GM21786 (cell line): ENCODE results near the gene ZNF669.

Source experiments
- ATAC-seq: cut with Tn5 transposase; IDR thresholded peaks from one replicate; pipeline ENCODE4 v1.9.1; 2021; ENCODE audit not compliant: unreplicated experiment

The ZNF669 gene

DNA sequence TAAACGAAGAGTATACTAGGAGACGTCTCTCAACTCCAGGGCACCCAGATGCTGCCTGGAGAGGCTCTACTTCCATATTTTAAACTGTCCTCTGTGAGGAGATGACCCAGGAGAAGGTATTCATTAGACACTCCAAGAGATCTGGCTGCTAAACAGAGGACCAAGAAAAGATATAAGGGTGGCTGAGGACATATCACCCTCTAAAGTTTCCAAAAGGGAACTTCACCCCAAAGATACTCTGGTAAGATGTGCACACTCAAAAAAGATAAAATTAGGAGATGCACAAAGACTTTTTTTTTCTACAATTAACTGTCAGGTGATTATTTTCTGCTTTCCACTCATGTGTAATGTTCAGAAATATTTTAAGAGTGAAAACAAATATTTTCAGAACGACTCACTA, 26.9 kb downstream of the ZNF669 start:
- ATAC-seq, result no peak

DNA sequence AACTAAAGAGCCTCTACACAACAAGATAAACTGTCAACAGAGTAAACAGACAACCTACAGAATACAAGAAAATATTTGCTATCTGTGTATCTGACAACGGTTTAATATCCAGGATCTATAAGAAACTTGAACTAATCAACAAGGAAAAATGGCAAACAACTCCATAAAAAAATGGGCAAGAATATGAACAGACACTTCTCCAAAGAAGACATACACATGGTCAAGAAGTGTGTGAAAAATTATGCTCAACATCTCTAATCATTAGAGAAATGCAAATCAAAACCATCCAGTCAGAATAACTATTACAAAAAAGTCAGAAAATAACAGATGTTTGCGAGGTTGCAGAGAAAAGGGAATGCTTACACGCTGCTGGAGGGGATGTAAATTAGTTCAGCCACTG, 33.5 kb downstream of the ZNF669 start:
- no peak for ATAC-seq

DNA sequence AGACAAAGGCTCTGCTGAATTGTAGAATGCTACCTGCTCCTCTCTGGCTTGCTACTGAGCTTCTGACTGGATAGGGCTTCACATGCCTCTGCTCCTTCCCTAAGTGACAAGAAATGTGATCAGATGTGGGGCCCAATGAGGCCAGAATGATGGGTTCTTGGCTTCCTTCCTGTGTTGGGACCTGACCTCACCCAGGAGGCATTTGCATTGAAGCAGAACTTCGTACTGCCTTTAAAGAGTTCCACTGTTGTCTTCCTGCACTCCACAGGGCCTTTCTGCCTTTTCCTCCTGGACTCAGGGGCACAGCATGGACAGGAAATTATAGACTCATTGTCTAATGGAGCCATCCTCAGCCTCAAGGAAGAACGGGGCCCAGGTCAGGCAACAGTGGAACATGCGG, 39.9 kb downstream of the ZNF669 start:
- ATAC-seq, result no peak

DNA sequence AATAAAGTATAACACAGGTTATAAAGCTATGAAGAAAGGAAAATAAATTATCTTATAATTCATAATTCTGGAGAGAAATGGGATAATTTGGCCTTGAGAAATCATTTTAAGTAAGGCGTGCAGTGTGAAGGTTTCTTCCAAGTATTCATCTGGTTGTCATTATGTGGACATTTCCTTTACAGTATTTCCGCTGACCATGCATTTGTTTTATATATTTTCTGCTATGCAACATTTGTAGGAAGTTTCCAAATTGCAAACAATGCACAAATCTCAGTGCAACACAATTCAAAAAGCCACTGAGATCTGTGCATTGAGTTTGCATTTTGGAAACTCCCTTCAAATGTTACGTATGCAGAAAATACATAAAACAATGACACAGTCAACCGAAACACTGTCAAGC, 43.4 kb downstream of the ZNF669 start:
- no peak for ATAC-seq

DNA sequence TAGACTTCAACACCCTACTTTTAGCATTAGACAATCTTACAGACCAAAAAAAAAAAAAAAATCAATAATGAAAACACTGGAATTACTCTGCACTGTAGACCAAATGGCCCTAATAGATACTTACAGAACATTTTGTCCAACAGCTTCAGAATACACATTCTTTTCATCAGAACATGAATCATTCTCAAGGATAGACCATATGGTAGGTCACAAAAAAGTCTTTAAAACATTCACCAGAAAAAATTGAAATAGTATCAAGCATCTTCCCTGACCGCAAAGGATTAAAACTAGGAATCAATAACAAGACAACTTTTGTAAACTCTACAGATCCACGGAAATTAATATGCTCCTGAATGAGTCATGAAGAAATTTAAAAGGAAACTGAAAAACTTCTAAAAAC, 48.1 kb downstream of the ZNF669 start:
- ATAC-seq, result no peak

DNA sequence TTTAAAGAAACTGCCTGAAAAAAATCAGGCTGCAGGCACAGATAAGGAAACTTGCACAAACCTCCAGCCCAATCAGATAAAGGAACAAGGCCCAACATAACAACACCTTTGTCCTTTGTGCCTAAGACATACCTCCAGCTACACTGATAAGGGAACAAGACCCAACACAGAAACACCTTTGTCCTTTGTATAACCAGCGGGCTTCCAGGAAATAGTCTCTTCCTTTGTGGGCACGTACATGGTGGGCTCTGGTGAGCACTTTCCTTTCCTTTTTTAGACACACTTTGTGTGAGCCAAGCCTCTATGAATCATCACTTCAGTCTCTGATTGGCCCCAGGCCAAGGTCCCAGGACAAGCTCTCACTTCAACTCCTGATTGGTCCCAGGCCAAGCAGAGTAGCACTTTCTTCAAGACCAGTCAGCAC, 49.2 kb downstream of the ZNF669 start:
- ATAC-seq, result no peak
